ENCODE results near the gene MAPKAPK2.

The MAPKAPK2 gene

GRCh38 chr1:206672011-206672688 is 12.6 kb upstream of the MAPKAPK2 start:
- H3K9me3 ChIP-seq (ENCODE audit: control insufficient read depth in 2 of 2, low read length in 2 of 2): no peaks in the 10 kb centered on the region
- no peak overlapping the region for H3K27ac ChIP-seq (ENCODE audit: low read length)
- H3K36me3 ChIP-seq (ENCODE audit: control insufficient read depth in 2 of 2, insufficient read depth in 2 of 2, low read length in 2 of 2): no peaks in the 10 kb centered on the region
- no peaks in the 10 kb centered on the region for H3K27me3 ChIP-seq (ENCODE audit: control insufficient read depth in 1 of 2, insufficient read depth in 2 of 2, low read length in 2 of 2)
- H3K4me1 ChIP-seq (ENCODE audit: control insufficient read depth, insufficient read depth, low read length): peaks cover 12% of the 10 kb centered on the region
- H3K4me3 ChIP-seq (ENCODE audit: low read length in 2 of 2): no peak overlapping the region
- no peak overlapping the region for H3K9ac ChIP-seq (ENCODE audit: low read length in 2 of 2)

GRCh38 chr1:206672844-206673758 is 11.6 kb upstream of the MAPKAPK2 start:
- Histone ChIP-seq H3K27ac (ENCODE audit: low read length) (no peak overlapping the region), H3K9ac (ENCODE audit: low read length in 2 of 2) (no peak overlapping the region)

DNA sequence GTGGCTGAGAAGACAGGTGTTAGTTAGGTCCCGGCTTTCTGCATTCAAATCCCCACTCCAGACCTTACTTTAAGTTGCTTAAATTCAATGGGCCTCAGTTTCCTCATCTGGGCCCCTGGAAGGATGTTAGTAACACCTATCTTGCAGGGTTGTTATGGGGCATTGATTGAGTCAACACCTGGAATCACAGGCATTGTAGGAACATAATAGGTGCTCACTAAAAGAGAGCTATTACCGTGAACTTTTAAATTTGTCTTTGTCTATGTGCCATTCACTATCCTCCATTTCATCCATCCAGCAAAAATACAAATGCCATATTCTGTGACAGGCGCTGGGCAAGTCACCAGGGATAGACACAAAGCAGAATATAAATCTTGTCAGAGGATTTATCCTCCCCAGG is 10.5 kb upstream of the MAPKAPK2 start:
- H3K9me3 ChIP-seq (ENCODE audit: control insufficient read depth in 2 of 2, low read length in 2 of 2): no peaks in the 10 kb centered on the region
- no peak overlapping the region for H3K4me3 ChIP-seq (ENCODE audit: low read length in 2 of 2)
- H3K36me3 ChIP-seq (ENCODE audit: control insufficient read depth in 2 of 2, insufficient read depth in 2 of 2, low read length in 2 of 2): no peaks in the 10 kb centered on the region
- peaks cover 12% of the 10 kb centered on the region for H3K4me1 ChIP-seq (ENCODE audit: control insufficient read depth, insufficient read depth, low read length)
- peak overlapping the region in 1 of 2 donors; percentile 56 for H3K9ac ChIP-seq (ENCODE audit: low read length in 2 of 2)
- no peaks in the 10 kb centered on the region for H3K27me3 ChIP-seq (ENCODE audit: control insufficient read depth in 1 of 2, insufficient read depth in 2 of 2, low read length in 2 of 2)
- peak overlapping the region; percentile 88 for H3K27ac ChIP-seq (ENCODE audit: low read length)

More at GRCh38 chr1:206672844-206673758, 11.6 kb upstream of the MAPKAPK2 start:
- no peak overlapping the region for H3K4me3 ChIP-seq (ENCODE audit: low read length in 2 of 2)
- no peaks in the 10 kb centered on the region for H3K9me3 ChIP-seq (ENCODE audit: control insufficient read depth in 2 of 2, low read length in 2 of 2)
- no peaks in the 10 kb centered on the region for H3K27me3 ChIP-seq (ENCODE audit: control insufficient read depth in 1 of 2, insufficient read depth in 2 of 2, low read length in 2 of 2)
- peaks cover 12% of the 10 kb centered on the region for H3K4me1 ChIP-seq (ENCODE audit: control insufficient read depth, insufficient read depth, low read length)
- no peaks in the 10 kb centered on the region for H3K36me3 ChIP-seq (ENCODE audit: control insufficient read depth in 2 of 2, insufficient read depth in 2 of 2, low read length in 2 of 2)

GRCh38 chr1:206674745-206675175 is 9.9 kb upstream of the MAPKAPK2 start:
- no peaks in the 10 kb centered on the region for H3K9me3 ChIP-seq (ENCODE audit: control insufficient read depth in 2 of 2, low read length in 2 of 2)
- peak overlapping the region in 1 of 2 donors; percentile 3 for H3K4me3 ChIP-seq (ENCODE audit: low read length in 2 of 2)
- peaks cover 12% of the 10 kb centered on the region for H3K4me1 ChIP-seq (ENCODE audit: control insufficient read depth, insufficient read depth, low read length)
- no peaks in the 10 kb centered on the region for H3K27me3 ChIP-seq (ENCODE audit: control insufficient read depth in 1 of 2, insufficient read depth in 2 of 2, low read length in 2 of 2)
- H3K9ac ChIP-seq (ENCODE audit: low read length in 2 of 2): peak overlapping the region; percentile 56 to 58
- no peaks in the 10 kb centered on the region for H3K36me3 ChIP-seq (ENCODE audit: control insufficient read depth in 2 of 2, insufficient read depth in 2 of 2, low read length in 2 of 2)
- H3K27ac ChIP-seq (ENCODE audit: low read length): peak overlapping the region; percentile 88

DNA sequence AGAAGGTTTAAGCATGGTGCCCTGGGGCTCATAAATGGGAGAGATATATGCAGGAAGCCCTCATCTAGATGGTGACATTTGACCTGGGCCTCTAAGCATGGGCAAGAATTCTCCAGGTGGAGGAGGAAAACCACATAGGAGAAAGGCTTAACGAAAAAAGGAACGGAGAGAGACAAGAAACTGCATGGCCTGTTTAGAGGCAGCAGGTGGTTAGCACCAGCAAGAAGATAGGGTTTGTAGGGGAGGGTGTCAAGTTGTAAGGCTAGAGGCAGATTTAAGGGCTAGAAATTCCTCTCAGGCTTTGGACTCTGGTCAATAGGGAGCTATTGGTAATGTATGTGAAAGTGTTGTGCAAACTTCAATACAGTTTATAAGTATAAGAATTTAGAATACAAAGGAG is 8.2 kb upstream of the MAPKAPK2 start:
- H3K27ac ChIP-seq (ENCODE audit: low read length): no peak overlapping the region
- H3K4me3 ChIP-seq (ENCODE audit: low read length in 2 of 2): no peak overlapping the region
- no peak overlapping the region for H3K9ac ChIP-seq (ENCODE audit: low read length in 2 of 2)
- H3K4me1 ChIP-seq (ENCODE audit: control insufficient read depth, insufficient read depth, low read length): peaks cover 12% of the 10 kb centered on the region
- H3K9me3 ChIP-seq (ENCODE audit: control insufficient read depth in 2 of 2, low read length in 2 of 2): no peaks in the 10 kb centered on the region
- H3K36me3 ChIP-seq (ENCODE audit: control insufficient read depth in 2 of 2, insufficient read depth in 2 of 2, low read length in 2 of 2): no peaks in the 10 kb centered on the region
- no peaks in the 10 kb centered on the region for H3K27me3 ChIP-seq (ENCODE audit: control insufficient read depth in 1 of 2, insufficient read depth in 2 of 2, low read length in 2 of 2)

DNA sequence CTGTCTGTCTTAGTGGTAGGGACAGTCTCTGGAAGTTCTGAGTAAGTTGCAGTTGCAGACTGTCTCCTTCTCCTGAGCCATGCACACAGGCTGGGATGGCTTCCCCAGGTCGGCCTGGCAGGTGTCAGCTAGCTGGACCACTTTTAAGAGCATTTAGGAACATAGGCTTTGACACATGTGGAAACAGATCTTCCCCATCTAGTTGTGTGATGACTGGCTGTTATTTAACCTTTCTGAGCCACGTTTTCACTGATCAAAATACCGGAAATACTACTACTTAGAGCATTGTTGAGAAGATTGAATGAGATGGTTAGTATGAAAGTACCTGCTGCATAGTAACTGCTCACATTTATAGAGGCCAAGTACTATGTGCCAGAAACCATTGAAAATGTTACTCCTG is 6.2 kb upstream of the MAPKAPK2 start:
- H3K27ac ChIP-seq (ENCODE audit: low read length): no peak overlapping the region
- H3K36me3 ChIP-seq (ENCODE audit: control insufficient read depth in 2 of 2, insufficient read depth in 2 of 2, low read length in 2 of 2): no peaks in the 10 kb centered on the region
- no peaks in the 10 kb centered on the region for H3K27me3 ChIP-seq (ENCODE audit: control insufficient read depth in 1 of 2, insufficient read depth in 2 of 2, low read length in 2 of 2)
- H3K9me3 ChIP-seq (ENCODE audit: control insufficient read depth in 2 of 2, low read length in 2 of 2): no peaks in the 10 kb centered on the region
- no peak overlapping the region for H3K9ac ChIP-seq (ENCODE audit: low read length in 2 of 2)
- peaks cover 12% of the 10 kb centered on the region for H3K4me1 ChIP-seq (ENCODE audit: control insufficient read depth, insufficient read depth, low read length)
- no peak overlapping the region for H3K4me3 ChIP-seq (ENCODE audit: low read length in 2 of 2)

DNA sequence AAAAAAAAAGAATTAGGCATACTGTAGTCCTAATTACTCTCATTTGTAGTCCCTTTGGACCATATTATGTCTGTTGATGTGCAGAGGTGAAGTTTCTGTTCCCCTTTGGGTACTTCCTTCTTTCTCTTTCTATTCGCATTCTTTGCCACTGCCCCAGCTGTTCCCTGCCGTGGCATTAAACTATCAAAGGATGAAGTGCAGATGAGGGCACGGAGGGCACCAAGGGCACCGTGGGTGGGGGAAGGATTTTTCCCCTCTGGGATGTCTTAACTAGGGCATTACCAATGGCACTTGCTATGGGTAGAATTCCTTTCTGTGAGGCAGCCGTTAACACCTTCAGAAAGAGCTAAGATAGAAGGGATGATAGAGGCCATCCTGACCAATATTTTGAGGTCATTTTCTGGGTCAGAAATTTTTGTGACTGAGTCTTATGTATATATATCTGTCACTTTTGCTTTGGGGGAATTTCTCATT is 4.9 kb upstream of the MAPKAPK2 start:
- Histone ChIP-seq H3K4me1 (ENCODE audit: control insufficient read depth, insufficient read depth, low read length) (peaks cover 16% of the 10 kb centered on the region), H3K4me3 (ENCODE audit: low read length in 2 of 2) (no peak overlapping the region), H3K9me3 (ENCODE audit: control insufficient read depth in 2 of 2, low read length in 2 of 2) (no peaks in the 10 kb centered on the region), H3K27ac (ENCODE audit: low read length) (no peak overlapping the region), H3K9ac (ENCODE audit: low read length in 2 of 2) (no peak overlapping the region), H3K27me3 (ENCODE audit: control insufficient read depth in 1 of 2, insufficient read depth in 2 of 2, low read length in 2 of 2) (no peaks in the 10 kb centered on the region), H3K36me3 (ENCODE audit: control insufficient read depth in 2 of 2, insufficient read depth in 2 of 2, low read length in 2 of 2) (no peaks in the 10 kb centered on the region)

- Histone ChIP-seq H3K4me3 (ENCODE audit: low read length in 2 of 2) (no peak overlapping the region), H3K4me1 (ENCODE audit: control insufficient read depth, insufficient read depth, low read length) (peaks cover 11% of the 10 kb centered on the region), H3K36me3 (ENCODE audit: control insufficient read depth in 2 of 2, insufficient read depth in 2 of 2, low read length in 2 of 2) (no peaks in the 10 kb centered on the region), H3K27me3 (ENCODE audit: control insufficient read depth in 1 of 2, insufficient read depth in 2 of 2, low read length in 2 of 2) (no peaks in the 10 kb centered on the region), H3K9me3 (ENCODE audit: control insufficient read depth in 2 of 2, low read length in 2 of 2) (no peaks in the 10 kb centered on the region), H3K27ac (ENCODE audit: low read length) (no peak overlapping the region), H3K9ac (ENCODE audit: low read length in 2 of 2) (no peak overlapping the region)
Measured at GRCh38 chr1:206680279-206680678, 4.4 kb upstream of the MAPKAPK2 start.

- Histone ChIP-seq H3K4me1 (ENCODE audit: control insufficient read depth, insufficient read depth, low read length) (peaks cover 6% of the 10 kb centered on the region), H3K4me3 (ENCODE audit: low read length in 2 of 2) (no peak overlapping the region), H3K36me3 (ENCODE audit: control insufficient read depth in 2 of 2, insufficient read depth in 2 of 2, low read length in 2 of 2) (no peaks in the 10 kb centered on the region), H3K27ac (ENCODE audit: low read length) (no peak overlapping the region), H3K9me3 (ENCODE audit: control insufficient read depth in 2 of 2, low read length in 2 of 2) (no peaks in the 10 kb centered on the region), H3K27me3 (ENCODE audit: control insufficient read depth in 1 of 2, insufficient read depth in 2 of 2, low read length in 2 of 2) (no peaks in the 10 kb centered on the region), H3K9ac (ENCODE audit: low read length in 2 of 2) (no peak overlapping the region)
Measured at GRCh38 chr1:206681359-206681758, 3.3 kb upstream of the MAPKAPK2 start.

GRCh38 chr1:206682111-206682510 is 2.6 kb upstream of the MAPKAPK2 start:
- H3K4me3 ChIP-seq (ENCODE audit: low read length in 2 of 2): no peak overlapping the region
- no peak overlapping the region for H3K9ac ChIP-seq (ENCODE audit: low read length in 2 of 2)
- H3K27ac ChIP-seq (ENCODE audit: low read length): no peak overlapping the region
- H3K36me3 ChIP-seq (ENCODE audit: control insufficient read depth in 2 of 2, insufficient read depth in 2 of 2, low read length in 2 of 2): no peaks in the 10 kb centered on the region
- peaks cover 11% of the 10 kb centered on the region for H3K4me1 ChIP-seq (ENCODE audit: control insufficient read depth, insufficient read depth, low read length)
- no peaks in the 10 kb centered on the region for H3K9me3 ChIP-seq (ENCODE audit: control insufficient read depth in 2 of 2, low read length in 2 of 2)
- no peaks in the 10 kb centered on the region for H3K27me3 ChIP-seq (ENCODE audit: control insufficient read depth in 1 of 2, insufficient read depth in 2 of 2, low read length in 2 of 2)

Data from stomach smooth muscle (tissue), 2 donors.